Activated CD8-positive, alpha-beta memory T cell treated with anti-CD3 and anti-CD28 coated beads, Interleukin-2, amount 10 ng/mL, durations not matched to agents 7 days and 5 days (primary cell): ENCODE results near the gene PNPLA1. TPM values are rescaled to one million over a fixed set of nuclear protein-coding genes. Genes with fewer than 3 reads are reported as not detected.

ENCODE experiments used
- ATAC-seq: fragments of 150-1000 bp; cut with Tn5 transposase; one replicate; pipeline ENCODE4 v1.10.0; 2021; ENCODE audit warnings: moderate library complexity
- CTCF ChIA-PET: fragments of 350-600 bp; sonication (Branson Sonifier 250); formaldehyde crosslinking; loops from one replicate; lab custom pipeline; 2021; ENCODE audit warnings: antibody characterized with exemption; lab: Charles Lee
- DNase-seq: peaks from one replicate; pipeline ENCODE4 v3.0.0-alpha.2; 2020
- H3K27ac Mint-ChIP-seq: one replicate; pipeline ENCODE4 v1.8.0; 2021; ENCODE audit warnings: mild to moderate bottlenecking, mixed read lengths
- H3K27me3 Mint-ChIP-seq: one replicate; pipeline ENCODE4 v1.8.0; 2021; ENCODE audit warnings: mixed read lengths
- H3K36me3 Mint-ChIP-seq: one replicate; pipeline ENCODE4 v1.8.0; 2021; ENCODE audit warnings: mild to moderate bottlenecking, mixed read lengths
- H3K4me1 Mint-ChIP-seq: one replicate; pipeline ENCODE4 v1.8.0; 2021; ENCODE audit warnings: mixed read lengths
- H3K4me3 Mint-ChIP-seq: one replicate; pipeline ENCODE4 v1.8.0; 2021; ENCODE audit warnings: mild to moderate bottlenecking, moderate library complexity, mixed read lengths
- H3K9me3 Mint-ChIP-seq: one replicate; pipeline ENCODE4 v1.8.0; 2022; ENCODE audit warnings: low read depth, mixed read lengths
- total RNA-seq, 2 experiments: library from RNA; stranded (reverse); gene quantifications; one replicate each; pipeline ENCODE4 v1.2.3, GENCODE V29; 2021

The PNPLA1 gene
- total RNA-seq, 2 experiments from 2014 or later = not detected

DNA sequence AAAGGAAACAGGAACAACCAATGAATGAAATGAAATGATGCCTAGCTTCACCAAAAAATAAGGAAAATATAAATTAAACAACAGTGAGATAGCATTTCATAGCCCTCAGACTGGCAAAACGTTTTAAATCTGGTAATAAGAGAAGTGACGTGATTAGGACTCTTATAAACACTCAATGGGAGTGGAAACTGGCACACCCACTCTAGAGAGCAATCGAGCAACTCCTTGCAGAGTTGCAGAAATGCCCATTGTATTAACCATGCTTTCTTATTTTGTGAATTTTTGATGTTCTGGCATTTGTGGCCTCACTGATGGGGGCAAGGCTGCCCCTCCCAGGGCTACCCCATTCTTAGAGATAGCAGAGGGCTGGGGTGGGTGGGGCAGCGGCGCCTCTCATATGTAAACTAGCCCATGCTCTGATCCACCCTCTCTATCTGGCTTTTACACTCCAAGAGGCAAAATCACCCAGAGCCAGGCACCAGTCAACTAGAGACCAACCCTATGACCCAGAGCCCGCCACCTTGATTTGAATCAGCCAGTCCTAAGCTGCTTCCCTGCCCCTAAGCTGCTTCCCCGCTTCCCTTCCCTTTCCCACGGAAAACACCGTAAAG lies 6.4 kb upstream of the PNPLA1 start:
- DNase-seq (no peak), ATAC-seq (no peak)
- CTCF ChIA-PET = interaction anchor here (1.0 kb wide), 1 partner anchor 169 kb away, joined by 3 read pairs; no protein-coding TSS in a partner anchor
- Mint-ChIP-seq H3K36me3 (no peaks in the 10 kb centered on the region), H3K27me3 (peaks cover 21% of the 10 kb centered on the region), H3K9me3 (peaks cover 2% of the 10 kb centered on the region), H3K27ac (no peak overlapping the region), H3K4me1 (no peaks in the 10 kb centered on the region), H3K4me3 (no peak overlapping the region)

DNA sequence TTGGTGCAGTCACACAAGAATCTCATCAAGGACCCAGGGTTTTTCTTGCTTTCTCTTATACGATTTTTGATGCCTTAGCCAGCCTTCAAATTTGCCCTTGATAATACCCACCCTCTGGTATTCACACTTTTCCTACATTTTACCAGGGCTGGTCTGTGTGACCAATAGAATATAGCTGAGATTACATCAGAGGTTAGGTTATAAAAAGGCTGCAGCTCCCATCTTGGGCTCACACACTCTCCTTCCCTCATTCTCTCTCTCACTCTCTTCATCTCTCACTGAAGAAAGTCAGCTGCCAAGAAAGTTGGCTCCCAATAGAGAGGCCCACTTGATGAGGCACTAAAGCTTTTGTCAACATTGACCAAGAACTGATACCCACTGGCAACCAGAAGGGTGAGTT lies 4.1 kb upstream of the PNPLA1 start:
- Mint-ChIP-seq H3K4me1 (no peaks in the 10 kb centered on the region), H3K36me3 (no peaks in the 10 kb centered on the region), H3K9me3 (peaks cover 2% of the 10 kb centered on the region), H3K4me3 (no peak overlapping the region), H3K27me3 (peaks cover 14% of the 10 kb centered on the region), H3K27ac (no peak overlapping the region)
- ATAC-seq (no peak), DNase-seq (no peak)
- CTCF ChIA-PET = interaction anchor here (1.5 kb wide), 1 partner anchor 36 kb away, joined by 6 read pairs; no protein-coding TSS in a partner anchor

DNA sequence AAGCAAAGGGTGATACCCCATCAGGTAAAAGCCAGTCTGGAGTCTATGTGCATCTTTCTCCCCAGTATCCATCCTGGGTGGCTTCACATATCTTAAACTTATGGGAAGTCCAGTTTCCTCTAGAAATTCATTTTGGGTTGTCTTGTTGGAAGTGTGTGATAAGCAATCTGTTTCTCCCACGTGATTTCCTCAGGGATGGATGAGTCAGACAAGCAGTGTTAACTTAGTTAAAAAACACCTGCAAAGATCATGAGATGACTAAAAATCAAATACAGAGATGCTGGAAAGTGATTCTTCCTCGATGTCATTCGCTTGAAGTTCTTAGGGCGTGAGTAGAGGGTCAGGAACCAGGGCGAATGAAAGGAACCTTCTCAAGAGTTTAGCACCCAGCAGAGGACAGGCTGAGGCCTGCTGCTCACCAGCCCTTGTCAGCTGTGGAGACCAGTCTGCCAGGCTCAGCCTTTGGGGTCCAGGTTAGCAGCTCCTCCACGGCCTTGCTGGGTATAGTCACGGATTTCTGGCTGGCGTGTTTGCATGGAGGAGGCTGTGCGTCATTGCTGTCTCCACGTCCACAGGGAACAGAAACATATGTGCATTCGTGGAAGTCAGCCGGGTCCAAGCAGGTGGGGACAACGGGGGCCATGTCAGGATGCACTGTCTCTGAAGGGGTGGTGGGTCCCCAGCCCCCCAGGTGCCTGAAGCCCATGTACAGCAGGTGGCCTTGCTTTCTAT lies 2.8 kb upstream of the PNPLA1 start:
- Mint-ChIP-seq H3K4me1 (no peaks in the 10 kb centered on the region), H3K36me3 (no peaks in the 10 kb centered on the region), H3K27me3 (peaks cover 23% of the 10 kb centered on the region), H3K9me3 (peaks cover 2% of the 10 kb centered on the region), H3K27ac (no peak overlapping the region), H3K4me3 (no peak overlapping the region)
- CTCF ChIA-PET = interaction anchor here (1.5 kb wide), 1 partner anchor 35 kb away, joined by 6 read pairs; no protein-coding TSS in a partner anchor
- DNase-seq (no peak), ATAC-seq (no peak)

DNA sequence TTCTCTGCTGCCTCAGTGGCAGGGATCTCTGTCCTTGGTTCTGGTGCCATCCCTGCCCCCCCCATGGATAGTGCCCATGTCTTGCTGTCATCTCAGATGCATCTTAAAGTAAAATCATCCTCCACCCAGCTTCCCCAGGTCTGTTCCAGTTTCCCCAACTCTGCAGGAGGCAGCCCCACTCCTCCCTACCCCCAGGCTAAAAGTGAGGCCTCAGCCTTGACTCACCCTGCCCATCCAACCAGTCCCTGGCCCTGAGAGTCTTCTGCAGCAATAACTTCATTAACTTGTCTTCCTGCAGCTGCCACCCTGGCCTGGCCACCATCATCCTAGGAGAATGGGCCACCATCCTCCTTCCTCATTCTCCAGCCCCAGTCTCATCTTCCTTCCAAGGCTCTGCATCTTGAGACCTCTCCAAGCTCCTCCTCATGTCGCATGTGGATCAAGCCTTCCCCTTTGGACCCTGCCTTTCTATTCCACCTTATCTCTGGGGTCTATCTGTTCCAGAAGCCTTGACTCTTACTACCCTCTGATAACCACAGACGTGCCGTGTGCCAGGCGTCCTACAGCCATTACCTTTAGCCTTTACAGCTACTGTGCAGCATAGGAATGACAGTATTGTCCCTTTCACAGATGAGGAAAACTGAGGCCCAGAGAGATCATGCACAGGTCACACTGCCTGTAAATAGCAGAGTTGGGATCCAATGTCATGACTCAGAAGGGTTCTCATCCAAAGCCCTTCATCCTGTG lies 2.0 kb upstream of the PNPLA1 start:
- no peak for ATAC-seq
- Mint-ChIP-seq H3K4me1 (no peaks in the 10 kb centered on the region), H3K4me3 (no peak overlapping the region), H3K36me3 (no peaks in the 10 kb centered on the region), H3K27ac (no peak overlapping the region), H3K27me3 (peaks cover 21% of the 10 kb centered on the region), H3K9me3 (peaks cover 2% of the 10 kb centered on the region)
- CTCF ChIA-PET = no interaction called here
- no peak for DNase-seq

DNA sequence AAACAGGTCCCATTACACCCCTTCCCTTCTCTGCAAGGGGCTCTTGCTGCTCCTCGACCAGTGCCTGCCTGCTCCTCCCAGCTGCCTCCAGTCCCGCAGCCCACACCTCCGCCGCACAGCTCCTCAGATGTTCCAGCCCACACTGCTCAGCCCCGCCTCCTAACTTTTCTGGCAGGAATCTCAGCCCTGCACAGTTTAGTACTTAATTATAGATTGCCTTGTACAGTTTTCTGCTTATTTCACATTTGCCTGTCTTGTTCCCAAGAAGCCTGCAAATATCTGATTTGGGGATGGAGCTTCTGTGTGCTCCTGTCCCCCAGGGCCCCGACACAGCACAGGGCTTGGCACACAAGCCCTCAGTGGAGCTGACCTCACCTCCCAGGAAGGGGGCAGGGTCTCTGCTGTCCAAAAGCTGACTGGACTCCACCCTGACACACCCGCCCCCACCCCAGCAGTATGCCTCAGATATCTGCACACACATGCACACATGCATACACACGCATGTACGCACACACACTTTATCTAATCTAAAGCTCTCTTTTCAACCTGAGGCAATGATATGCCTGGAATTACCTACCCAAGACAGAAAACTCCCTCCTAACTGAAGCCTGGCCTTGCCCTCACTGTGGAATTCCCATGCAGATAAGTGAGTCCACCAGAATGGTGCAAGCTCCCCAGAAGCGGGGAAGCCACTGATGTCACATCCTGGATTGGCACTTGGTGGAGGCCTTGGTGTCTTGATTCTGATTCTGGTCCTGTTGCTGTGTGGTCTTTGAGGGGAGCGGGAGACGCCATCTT lies 1.2 kb upstream of the PNPLA1 start:
- Mint-ChIP-seq H3K36me3 (no peaks in the 10 kb centered on the region), H3K9me3 (peaks cover 2% of the 10 kb centered on the region), H3K27ac (no peak overlapping the region), H3K27me3 (peaks cover 23% of the 10 kb centered on the region), H3K4me3 (no peak overlapping the region), H3K4me1 (no peaks in the 10 kb centered on the region)
- CTCF ChIA-PET = no interaction called here
- ATAC-seq (no peak), DNase-seq (no peak)

DNA sequence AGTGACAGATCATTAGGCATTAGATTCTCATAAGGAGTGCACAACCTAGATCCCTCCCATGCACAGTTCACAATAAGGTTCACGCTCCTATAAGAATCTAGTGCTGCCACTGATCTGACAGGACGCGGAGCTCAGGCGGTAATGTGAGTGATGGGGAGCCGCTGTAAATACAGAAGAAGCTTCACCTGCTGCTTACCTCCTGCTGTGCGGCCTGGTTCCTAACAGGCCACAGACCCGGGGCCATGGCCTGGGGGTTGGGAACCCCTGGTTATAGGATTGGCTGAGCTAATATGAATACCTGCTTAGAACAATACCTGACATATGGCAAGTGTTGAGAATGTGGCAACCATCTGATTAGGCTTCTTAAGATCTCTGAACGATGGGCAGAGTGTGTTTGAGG lies 2.4 kb downstream of the PNPLA1 start:
- no peak for DNase-seq
- CTCF ChIA-PET = no interaction called here
- Mint-ChIP-seq H3K4me3 (no peak overlapping the region), H3K9me3 (no peaks in the 10 kb centered on the region), H3K4me1 (no peaks in the 10 kb centered on the region), H3K36me3 (no peaks in the 10 kb centered on the region), H3K27ac (no peak overlapping the region), H3K27me3 (peaks cover 42% of the 10 kb centered on the region)
- no peak for ATAC-seq

DNA sequence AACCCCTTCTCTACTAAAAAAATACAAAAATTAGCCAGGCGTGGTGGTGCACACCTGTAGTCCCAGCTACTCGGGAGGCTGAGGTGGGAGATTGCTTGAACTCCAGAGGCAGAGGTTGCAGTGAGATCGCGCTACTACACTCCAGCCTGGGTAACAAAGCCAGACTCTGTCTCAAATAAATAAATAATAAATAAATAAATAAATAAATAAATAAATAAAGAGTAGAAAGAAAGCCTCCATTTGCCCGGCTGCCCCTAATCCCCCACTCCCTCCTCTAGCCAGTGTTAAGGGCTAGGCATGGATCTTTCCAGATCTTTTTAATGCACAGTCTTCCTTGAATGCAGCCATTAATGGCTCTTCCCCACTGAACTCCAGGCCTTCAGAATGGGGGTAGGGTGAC lies 3.2 kb downstream of the PNPLA1 start:
- no peak for ATAC-seq
- DNase-seq = no peak
- Mint-ChIP-seq H3K4me3 (no peak overlapping the region), H3K4me1 (no peaks in the 10 kb centered on the region), H3K36me3 (no peaks in the 10 kb centered on the region), H3K9me3 (no peaks in the 10 kb centered on the region), H3K27me3 (peaks cover 42% of the 10 kb centered on the region), H3K27ac (no peak overlapping the region)
- CTCF ChIA-PET = no interaction called here

DNA sequence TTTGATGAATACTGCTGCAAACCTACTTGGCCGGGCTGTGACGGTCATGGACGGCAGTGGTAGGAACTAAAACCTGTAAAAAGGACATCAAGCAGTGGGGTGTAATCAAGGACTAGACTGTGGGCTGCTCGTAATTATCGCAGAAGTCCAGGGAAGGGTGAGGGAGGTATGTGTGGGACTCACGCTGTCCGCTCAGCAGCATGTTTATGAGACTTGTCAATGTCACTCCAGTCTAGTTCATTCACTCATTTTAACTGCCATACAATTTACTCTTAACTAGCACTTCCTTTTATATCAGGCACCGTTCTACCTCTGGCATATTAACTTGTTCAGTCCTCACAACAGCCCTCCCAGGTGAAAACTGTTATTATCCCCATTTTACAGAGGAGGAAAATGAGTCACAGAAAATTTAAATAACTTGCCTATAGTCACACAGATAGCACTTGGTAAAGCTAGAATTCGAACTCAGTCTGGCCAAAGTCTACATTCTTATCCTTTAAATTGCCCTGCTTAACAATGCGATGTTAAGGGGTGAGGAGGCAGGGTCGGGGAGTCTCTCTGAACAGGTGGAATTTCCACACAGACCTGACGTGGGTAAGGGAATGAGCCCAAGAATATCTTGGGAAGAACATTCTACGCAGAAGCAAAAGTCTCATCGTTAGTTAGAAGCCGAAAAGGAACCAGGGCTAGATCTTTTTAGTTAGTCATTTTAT lies 4.1 kb downstream of the PNPLA1 start:
- H3K4me3 Mint-ChIP-seq = no peak overlapping the region
- no peaks in the 10 kb centered on the region for H3K36me3 Mint-ChIP-seq
- H3K27me3 Mint-ChIP-seq = peaks cover 46% of the 10 kb centered on the region
- no peak overlapping the region for H3K27ac Mint-ChIP-seq
- no peak for ATAC-seq
- H3K4me1 Mint-ChIP-seq = no peaks in the 10 kb centered on the region
- CTCF ChIA-PET = no interaction called here
- H3K9me3 Mint-ChIP-seq = no peaks in the 10 kb centered on the region
- DNase-seq = no peak

DNA sequence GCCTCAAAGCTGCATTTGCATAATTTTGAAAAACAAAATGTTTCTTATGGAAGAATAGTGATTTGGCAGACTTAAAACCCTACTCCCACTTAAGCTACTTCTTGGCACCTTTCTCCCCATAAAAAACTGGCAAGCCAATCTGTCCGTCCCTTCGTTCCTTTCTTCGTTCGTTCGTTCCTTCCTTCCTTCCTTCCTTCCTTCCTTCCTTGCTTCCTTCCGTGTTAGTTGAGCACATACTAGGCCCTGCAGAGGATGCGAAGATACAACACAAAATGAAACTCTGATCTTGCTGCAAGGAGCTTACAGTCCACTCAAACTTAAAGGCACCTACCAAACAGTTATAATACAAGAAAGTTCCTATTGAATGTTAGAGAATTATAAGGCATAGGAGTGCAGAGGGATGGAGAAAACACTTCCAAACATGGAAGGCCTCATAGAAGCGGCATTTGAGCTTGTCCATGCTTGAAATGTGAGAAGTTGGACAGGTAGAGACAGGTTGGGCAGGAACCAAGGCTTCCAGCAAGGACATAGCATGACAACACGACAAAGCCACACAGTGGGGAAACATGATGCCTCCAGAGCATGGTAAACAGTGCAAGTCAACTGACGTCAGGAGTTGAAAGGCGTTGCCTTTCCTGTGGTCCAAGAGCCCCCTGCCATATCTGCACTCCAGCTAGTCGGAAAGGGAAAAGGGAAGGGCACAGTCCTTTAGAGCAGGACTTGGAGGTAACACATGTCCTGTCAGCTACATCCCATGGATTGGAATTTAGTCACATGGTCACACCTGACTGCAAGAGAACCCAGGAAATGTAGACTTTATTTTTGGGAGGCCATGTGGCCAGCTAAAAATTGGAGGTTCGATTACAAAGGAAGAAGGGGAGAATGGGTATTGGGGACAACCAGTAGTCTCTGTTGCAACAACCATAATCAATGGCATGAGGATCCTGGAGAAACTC lies 7.0 kb downstream of the PNPLA1 start:
- DNase-seq (no peak), ATAC-seq (no peak)
- Mint-ChIP-seq H3K36me3 (no peaks in the 10 kb centered on the region), H3K27me3 (peaks cover 58% of the 10 kb centered on the region), H3K9me3 (no peaks in the 10 kb centered on the region), H3K4me3 (no peak overlapping the region), H3K27ac (no peak overlapping the region), H3K4me1 (no peaks in the 10 kb centered on the region)
- CTCF ChIA-PET = interaction anchor here (1.2 kb wide), 1 partner anchor 26 kb away, joined by 4 read pairs; no protein-coding TSS in a partner anchor

DNA sequence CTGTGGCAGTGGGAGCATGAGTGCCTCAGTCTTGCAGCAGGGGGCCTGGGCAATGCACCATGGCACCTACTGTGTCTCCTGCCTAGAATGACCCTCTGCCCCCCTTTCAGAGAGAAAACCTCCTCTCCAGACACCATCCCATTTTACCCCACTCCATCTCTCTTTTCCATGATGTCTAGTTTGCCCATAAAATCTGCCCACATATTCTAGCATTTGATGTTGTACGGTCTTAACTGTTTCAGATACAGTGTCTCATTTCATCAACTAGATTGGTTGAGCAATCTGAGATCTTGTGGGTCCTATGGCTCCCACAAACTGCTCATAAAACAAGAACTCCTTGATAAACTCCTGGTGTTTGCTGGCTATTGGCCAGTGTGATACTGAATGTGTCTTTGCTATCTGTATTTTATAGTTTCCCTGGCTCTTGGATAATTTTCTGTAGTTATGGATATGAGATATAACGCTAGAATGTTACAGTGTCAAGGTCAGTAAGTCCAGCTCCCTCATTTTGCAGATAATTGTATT lies 8.1 kb downstream of the PNPLA1 start:
- ATAC-seq (no peak), DNase-seq (no peak)
- no peak overlapping the region for H3K4me3 Mint-ChIP-seq
- H3K9me3 Mint-ChIP-seq = no peaks in the 10 kb centered on the region
- no peak overlapping the region for H3K27ac Mint-ChIP-seq
- peaks cover 58% of the 10 kb centered on the region for H3K27me3 Mint-ChIP-seq
- no peaks in the 10 kb centered on the region for H3K36me3 Mint-ChIP-seq
- no peaks in the 10 kb centered on the region for H3K4me1 Mint-ChIP-seq
- CTCF ChIA-PET = no interaction called here

DNA sequence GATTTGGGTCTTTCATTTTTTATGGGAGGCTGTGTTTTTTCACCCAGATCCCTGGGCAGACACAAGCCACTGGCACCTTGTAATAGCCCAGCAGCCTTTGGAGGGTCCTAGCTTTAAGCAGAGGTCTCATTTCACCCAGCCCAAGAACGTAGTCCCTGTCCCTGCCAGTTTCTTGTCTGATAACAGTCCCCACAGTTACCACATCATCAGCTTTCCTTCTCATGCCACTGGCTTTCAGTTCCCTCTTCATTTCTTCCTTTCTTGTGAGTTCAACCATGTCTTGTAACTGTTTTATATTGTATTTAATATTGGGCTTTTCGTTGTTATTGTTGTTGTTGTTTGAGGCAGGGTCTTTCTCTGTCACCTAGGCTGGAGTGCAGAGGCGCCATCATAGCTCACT lies 10.6 kb downstream of the PNPLA1 start:
- no peak overlapping the region for H3K4me3 Mint-ChIP-seq
- no peaks in the 10 kb centered on the region for H3K36me3 Mint-ChIP-seq
- no peak for DNase-seq
- H3K4me1 Mint-ChIP-seq = no peaks in the 10 kb centered on the region
- no peaks in the 10 kb centered on the region for H3K9me3 Mint-ChIP-seq
- CTCF ChIA-PET = no interaction called here
- no peak for ATAC-seq
- H3K27me3 Mint-ChIP-seq = peaks cover 64% of the 10 kb centered on the region
- H3K27ac Mint-ChIP-seq = no peak overlapping the region

DNA sequence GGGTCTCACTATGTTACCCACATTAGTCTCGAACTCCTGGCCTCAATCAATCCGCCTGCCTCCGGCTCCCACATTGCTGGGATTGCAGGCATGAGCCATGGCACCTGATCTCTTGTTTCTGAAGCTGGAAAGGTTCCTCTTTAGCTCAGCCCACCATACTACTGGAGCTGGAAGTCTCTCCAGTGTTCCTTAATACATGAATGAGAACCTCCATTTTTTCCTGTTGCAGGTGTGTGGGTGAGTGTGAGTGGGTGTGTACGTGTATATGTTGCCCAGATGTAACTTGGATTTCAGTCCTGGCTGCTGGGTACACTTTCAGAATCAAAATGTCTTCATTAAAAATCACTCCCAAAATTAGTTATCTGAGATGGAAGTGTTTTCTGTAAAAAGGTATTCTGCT lies 11.1 kb downstream of the PNPLA1 start:
- CTCF ChIA-PET = no interaction called here
- no peak for DNase-seq
- H3K4me3 Mint-ChIP-seq = no peak overlapping the region
- no peaks in the 10 kb centered on the region for H3K9me3 Mint-ChIP-seq
- H3K4me1 Mint-ChIP-seq = no peaks in the 10 kb centered on the region
- peaks cover 66% of the 10 kb centered on the region for H3K27me3 Mint-ChIP-seq
- no peak for ATAC-seq
- no peak overlapping the region for H3K27ac Mint-ChIP-seq
- no peaks in the 10 kb centered on the region for H3K36me3 Mint-ChIP-seq
